GM23248 (cell line): ENCODE data around the gene EGFL7.

Source experiments
- EZH2 ChIP-seq: fragments of 200-600 bp; sonication (generic); IDR thresholded peaks from 2 replicates; pipeline ENCODE4 v1.6.1; 2018; ENCODE audit warnings: antibody characterized with exemption, mild to moderate bottlenecking; ENCODE audit not compliant: insufficient read depth, poor library complexity, severe bottlenecking
- EZH2phosphoT487 ChIP-seq: fragments of 200-600 bp; sonication (generic); IDR thresholded peaks from 2 replicates; pipeline ENCODE4 v1.6.1; 2018; ENCODE audit warnings: antibody characterized with exemption, moderate library complexity, mild to moderate bottlenecking, low read depth; ENCODE audit not compliant: insufficient read depth

DNA sequence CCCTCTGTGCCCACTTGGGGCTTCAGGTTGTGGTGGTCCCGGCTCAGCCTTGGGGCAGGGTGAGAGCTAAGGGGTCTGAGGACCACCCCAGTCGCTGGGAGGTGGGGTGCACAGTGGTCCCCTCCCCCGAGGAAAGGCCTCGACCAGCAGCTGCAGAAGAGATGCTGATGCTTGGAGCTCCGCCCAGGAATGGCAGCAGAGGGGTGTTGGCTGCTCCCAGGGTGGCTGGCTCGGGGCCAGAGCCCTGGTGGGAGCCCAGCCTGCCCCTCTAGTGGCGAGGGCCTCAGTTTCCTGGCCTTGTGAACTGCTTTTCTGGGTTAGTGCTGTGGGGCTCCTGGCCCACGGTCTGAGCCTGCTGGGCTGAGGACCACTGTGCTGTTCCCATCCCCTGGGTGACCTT, 50.8 kb downstream of the EGFL7 start:
- TF ChIP-seq EZH2phosphoT487 (no peak), EZH2 (no peak)
